Dendritic cell treated with granulocyte-macrophage colony-stimulating factor and Interleukin-4, amounts not matched to agents 40 ng/mL and 50 ng/mL, for 4 days (primary cell): ENCODE measurements around the gene UNKL.
"Not testable (repeated sequence)": the region's sequence is repeated elsewhere in the genome, so short reads cannot be mapped to it uniquely, and the experiment has no call there.

ENCODE experiments used
- H3K27ac Mint-ChIP-seq: one replicate; pipeline ENCODE4 v1.8.0; 2022; ENCODE audit warnings: mild to moderate bottlenecking, mixed read lengths
- H3K27me3 Mint-ChIP-seq: one replicate; pipeline ENCODE4 v1.8.0; 2022; ENCODE audit warnings: mild to moderate bottlenecking, mixed read lengths
- H3K36me3 Mint-ChIP-seq: one replicate; pipeline ENCODE4 v1.8.0; 2022; ENCODE audit warnings: low read depth, mixed read lengths
- H3K4me1 Mint-ChIP-seq: one replicate; pipeline ENCODE4 v1.8.0; 2022; ENCODE audit warnings: low read depth, mixed read lengths
- H3K4me3 Mint-ChIP-seq: one replicate; pipeline ENCODE4 v1.8.0; 2022; ENCODE audit warnings: mild to moderate bottlenecking, moderate library complexity, mixed read lengths
- H3K9me3 Mint-ChIP-seq: one replicate; pipeline ENCODE4 v1.8.0; 2022; ENCODE audit warnings: mixed read lengths
- intact Hi-C: fragments of 100-400 bp; cut with micrococcal nuclease; formaldehyde crosslinking; loops from one replicate; pipeline ENCODE4 v1.15.0; 2022

The UNKL gene

GRCh38 chr16:1328961-1329360 lies 85.5 kb downstream of the UNKL start:
- H3K4me3 Mint-ChIP-seq, H3K9me3 Mint-ChIP-seq, H3K27ac Mint-ChIP-seq, intact Hi-C loops: not testable (repeated sequence)
- Mint-ChIP-seq H3K4me1 (peaks cover 17% of the 10 kb centered on the region), H3K36me3 (peaks cover 19% of the 10 kb centered on the region), H3K27me3 (peaks cover 32% of the 10 kb centered on the region)

DNA sequence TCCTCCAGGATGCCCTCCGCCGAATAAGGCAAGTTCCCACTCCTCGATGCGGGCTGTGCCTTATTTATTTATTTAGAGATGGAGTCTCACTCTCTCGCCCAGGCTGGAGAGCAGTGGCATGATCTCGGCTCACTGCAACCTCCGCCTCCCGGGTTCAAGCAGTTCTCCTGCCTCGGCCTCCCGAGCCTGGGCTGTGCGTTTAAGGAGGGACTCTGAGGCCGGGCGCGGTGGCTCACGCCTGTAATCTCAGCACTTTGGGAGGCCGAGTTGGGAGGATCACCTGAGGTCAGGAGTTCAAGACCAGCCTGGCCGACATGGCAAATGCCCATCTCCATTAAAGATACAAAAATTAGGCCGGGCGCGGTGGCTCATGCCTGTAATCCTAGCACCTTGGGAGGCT lies 86.4 kb downstream of the UNKL start:
- intact Hi-C loops, H3K4me3 Mint-ChIP-seq, H3K27ac Mint-ChIP-seq, H3K9me3 Mint-ChIP-seq: not testable (repeated sequence)
- Mint-ChIP-seq H3K36me3 (peaks cover 27% of the 10 kb centered on the region), H3K4me1 (peaks cover 17% of the 10 kb centered on the region), H3K27me3 (peaks cover 30% of the 10 kb centered on the region)

- no peak overlapping the region for H3K27ac Mint-ChIP-seq
- H3K4me3 Mint-ChIP-seq, result no peak overlapping the region
- H3K4me1 Mint-ChIP-seq, result peaks cover 15% of the 10 kb centered on the region
- no peaks in the 10 kb centered on the region for H3K9me3 Mint-ChIP-seq
- intact Hi-C loops, result no loop called here
- peaks cover 33% of the 10 kb centered on the region for H3K36me3 Mint-ChIP-seq
- peaks cover 25% of the 10 kb centered on the region for H3K27me3 Mint-ChIP-seq
Observed at GRCh38 chr16:1327619-1327947, 86.9 kb downstream of the UNKL start.

GRCh38 chr16:1326946-1327618 lies 87.4 kb downstream of the UNKL start:
- H3K36me3 Mint-ChIP-seq, result peaks cover 38% of the 10 kb centered on the region
- H3K4me3 Mint-ChIP-seq, result no peak overlapping the region
- no peaks in the 10 kb centered on the region for H3K9me3 Mint-ChIP-seq
- H3K27ac Mint-ChIP-seq, result no peak overlapping the region
- peaks cover 20% of the 10 kb centered on the region for H3K27me3 Mint-ChIP-seq
- peaks cover 10% of the 10 kb centered on the region for H3K4me1 Mint-ChIP-seq
- intact Hi-C loops, result no loop called here

- intact Hi-C loops, result no loop called here
- H3K4me3 Mint-ChIP-seq, result no peak overlapping the region
- H3K9me3 Mint-ChIP-seq, result no peaks in the 10 kb centered on the region
- H3K27ac Mint-ChIP-seq, result no peak overlapping the region
- H3K27me3 Mint-ChIP-seq, result peaks cover 13% of the 10 kb centered on the region
- peaks cover 3% of the 10 kb centered on the region for H3K4me1 Mint-ChIP-seq
- H3K36me3 Mint-ChIP-seq, result peaks cover 44% of the 10 kb centered on the region
Observed at GRCh38 chr16:1326391-1326790, 88.1 kb downstream of the UNKL start.

DNA sequence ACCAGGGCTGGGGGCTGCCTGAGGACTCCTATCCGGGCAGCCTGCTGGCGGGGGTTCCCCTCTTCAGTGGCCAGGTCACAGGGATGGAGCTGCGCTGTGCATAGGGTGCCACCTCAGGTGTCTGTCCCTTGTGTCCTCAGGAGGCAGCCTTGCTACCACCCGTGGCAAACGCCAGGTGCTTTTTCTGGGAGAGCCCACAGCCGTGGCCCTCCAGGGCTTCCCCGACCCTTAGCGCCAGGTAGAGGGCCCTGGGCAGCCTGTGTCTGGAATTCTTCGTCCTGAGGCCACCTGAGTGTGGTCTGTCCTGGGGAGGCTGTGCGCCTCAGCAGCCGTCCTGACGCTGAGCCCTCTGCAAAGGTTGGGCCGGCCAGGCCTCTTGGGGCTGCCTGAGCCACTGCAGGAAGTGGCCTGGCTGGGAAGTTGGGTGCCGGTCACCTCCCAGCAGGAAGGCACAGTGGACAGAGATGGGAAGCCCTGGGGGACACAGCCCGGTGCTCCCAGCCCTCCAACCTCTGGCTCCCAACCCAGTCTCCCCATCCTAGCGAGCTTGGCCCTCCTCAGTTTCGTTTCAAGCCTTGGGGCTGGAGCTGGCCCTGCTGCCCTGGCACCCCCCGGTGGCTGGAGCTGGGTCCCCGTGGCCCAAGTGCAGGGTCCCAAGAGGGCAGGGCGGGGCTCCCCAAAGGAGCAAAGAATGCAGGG lies 88.7 kb downstream of the UNKL start:
- H3K4me1 Mint-ChIP-seq, result no peaks in the 10 kb centered on the region
- H3K9me3 Mint-ChIP-seq, result no peaks in the 10 kb centered on the region
- H3K27ac Mint-ChIP-seq, result no peak overlapping the region
- intact Hi-C loops, result no loop called here
- H3K4me3 Mint-ChIP-seq, result no peak overlapping the region
- peaks cover 8% of the 10 kb centered on the region for H3K27me3 Mint-ChIP-seq
- H3K36me3 Mint-ChIP-seq, result peaks cover 50% of the 10 kb centered on the region

DNA sequence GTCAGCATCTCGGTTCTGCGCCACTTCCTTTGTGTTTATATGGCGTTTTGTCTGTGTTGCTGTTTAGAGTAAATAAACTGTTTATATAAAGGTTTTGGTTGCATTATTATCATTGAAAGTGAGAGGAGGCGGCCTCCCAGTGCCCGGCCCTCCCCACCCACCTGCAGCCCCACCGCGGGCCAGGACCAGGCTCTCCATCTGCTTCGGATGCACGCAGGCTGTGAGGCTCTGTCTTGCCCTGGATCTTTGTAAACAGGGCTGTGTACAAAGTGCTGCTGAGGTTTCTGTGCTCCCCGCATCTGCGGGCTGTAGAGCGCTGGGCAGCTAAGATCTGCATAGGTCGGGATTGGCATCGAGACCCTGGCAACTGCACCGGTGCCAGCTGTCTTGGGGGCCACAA lies 89.2 kb downstream of the UNKL start:
- Mint-ChIP-seq H3K9me3 (no peaks in the 10 kb centered on the region), H3K4me3 (no peak overlapping the region), H3K27me3 (peaks cover 3% of the 10 kb centered on the region), H3K27ac (no peak overlapping the region), H3K4me1 (no peaks in the 10 kb centered on the region), H3K36me3 (peaks cover 56% of the 10 kb centered on the region)
- intact Hi-C loops, result no loop called here

GRCh38 chr16:1324286-1324826 lies 90.1 kb downstream of the UNKL start:
- no peaks in the 10 kb centered on the region for H3K9me3 Mint-ChIP-seq
- H3K27me3 Mint-ChIP-seq, result no peaks in the 10 kb centered on the region
- no peak overlapping the region for H3K4me3 Mint-ChIP-seq
- H3K27ac Mint-ChIP-seq, result no peak overlapping the region
- peaks cover 65% of the 10 kb centered on the region for H3K36me3 Mint-ChIP-seq
- H3K4me1 Mint-ChIP-seq, result no peaks in the 10 kb centered on the region
- intact Hi-C loops, result no loop called here

DNA sequence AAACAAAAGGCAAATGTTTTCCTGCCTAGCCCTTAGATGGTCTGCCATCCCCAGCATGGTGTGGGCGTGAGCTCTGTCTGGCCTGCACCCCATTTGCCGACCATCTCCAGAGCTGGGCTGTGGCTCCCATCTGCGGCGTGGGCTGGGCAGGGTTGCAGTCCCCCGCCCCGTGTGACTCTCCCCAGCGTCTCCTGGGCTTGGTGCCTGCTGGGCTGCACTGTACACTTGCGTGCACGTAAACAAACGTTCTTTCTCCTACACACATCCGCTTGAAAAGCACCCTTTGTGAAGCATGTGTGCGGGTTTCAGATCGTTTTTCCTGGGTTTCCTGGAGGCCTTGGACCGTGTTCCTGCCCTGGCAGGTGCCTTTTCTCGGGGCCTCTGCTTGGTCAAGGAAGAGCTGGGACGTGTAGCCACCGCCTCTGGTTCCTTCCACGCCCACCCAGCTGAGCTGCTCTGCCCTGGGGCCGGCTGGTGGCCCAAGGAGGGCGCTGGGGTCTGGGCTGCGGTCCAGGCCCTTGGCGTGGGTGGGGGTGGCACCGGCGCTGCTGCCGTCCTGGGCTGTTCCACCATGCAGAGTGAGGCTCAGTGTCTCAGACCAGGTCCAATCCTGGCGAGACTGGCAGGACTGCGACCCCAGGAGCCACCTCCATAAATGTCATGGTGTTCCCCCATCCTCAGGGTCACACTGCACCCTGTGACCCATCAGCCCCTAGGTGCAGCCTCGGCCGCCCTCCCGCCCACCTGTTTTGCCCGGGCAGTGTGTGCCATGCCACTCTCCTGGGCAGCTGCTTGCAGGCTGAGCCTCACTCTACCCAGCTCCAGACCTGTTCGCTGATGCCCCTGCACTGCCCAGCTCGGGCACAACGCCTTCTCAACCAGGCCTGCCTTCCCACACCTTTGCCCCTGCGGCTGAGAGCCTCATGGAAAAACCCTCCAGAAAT lies 90.9 kb downstream of the UNKL start:
- no peaks in the 10 kb centered on the region for H3K4me1 Mint-ChIP-seq
- H3K27ac Mint-ChIP-seq, result no peak overlapping the region
- H3K36me3 Mint-ChIP-seq, result peaks cover 73% of the 10 kb centered on the region
- no peaks in the 10 kb centered on the region for H3K27me3 Mint-ChIP-seq
- H3K9me3 Mint-ChIP-seq, result no peaks in the 10 kb centered on the region
- intact Hi-C loops, result no loop called here
- no peak overlapping the region for H3K4me3 Mint-ChIP-seq

GRCh38 chr16:1322407-1322806 lies 92.1 kb downstream of the UNKL start:
- H3K9me3 Mint-ChIP-seq, result no peaks in the 10 kb centered on the region
- no peak overlapping the region for H3K4me3 Mint-ChIP-seq
- peaks cover 84% of the 10 kb centered on the region for H3K36me3 Mint-ChIP-seq
- H3K27me3 Mint-ChIP-seq, result no peaks in the 10 kb centered on the region
- intact Hi-C loops, result no loop called here
- H3K27ac Mint-ChIP-seq, result no peak overlapping the region
- H3K4me1 Mint-ChIP-seq, result no peaks in the 10 kb centered on the region

GRCh38 chr16:1320658-1321240 lies 93.8 kb downstream of the UNKL start:
- Mint-ChIP-seq H3K27ac (no peak overlapping the region), H3K27me3 (no peaks in the 10 kb centered on the region), H3K4me1 (no peaks in the 10 kb centered on the region), H3K36me3 (peaks cover 100% of the 10 kb centered on the region), H3K9me3 (no peaks in the 10 kb centered on the region), H3K4me3 (no peak overlapping the region)
- intact Hi-C loops, result no loop called here

DNA sequence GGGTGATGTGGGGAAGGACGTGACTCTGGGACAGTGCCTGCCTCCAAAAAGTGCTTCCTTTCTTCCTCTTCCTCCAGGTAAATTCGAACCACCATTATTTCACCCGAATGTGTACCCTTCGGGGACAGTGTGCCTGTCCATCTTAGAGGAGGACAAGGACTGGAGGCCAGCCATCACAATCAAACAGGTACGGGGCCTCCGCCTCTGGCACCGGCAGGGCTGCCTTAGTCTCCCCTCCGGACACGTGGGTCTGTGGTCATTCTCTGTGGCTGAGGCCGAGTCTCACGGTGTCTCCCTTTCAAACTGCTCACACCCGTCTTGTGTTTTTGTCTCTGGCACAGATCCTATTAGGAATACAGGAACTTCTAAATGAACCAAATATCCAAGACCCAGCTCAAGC lies 94.4 kb downstream of the UNKL start:
- intact Hi-C loops, result no loop called here
- peaks cover 100% of the 10 kb centered on the region for H3K36me3 Mint-ChIP-seq
- H3K9me3 Mint-ChIP-seq, result no peaks in the 10 kb centered on the region
- no peaks in the 10 kb centered on the region for H3K27me3 Mint-ChIP-seq
- H3K27ac Mint-ChIP-seq, result no peak overlapping the region
- H3K4me1 Mint-ChIP-seq, result no peaks in the 10 kb centered on the region
- H3K4me3 Mint-ChIP-seq, result no peak overlapping the region

GRCh38 chr16:1319041-1319440 lies 95.5 kb downstream of the UNKL start:
- Mint-ChIP-seq H3K36me3 (peaks cover 100% of the 10 kb centered on the region), H3K4me3 (no peak overlapping the region), H3K27me3 (no peaks in the 10 kb centered on the region), H3K4me1 (no peaks in the 10 kb centered on the region), H3K27ac (no peak overlapping the region), H3K9me3 (no peaks in the 10 kb centered on the region)
- intact Hi-C loops, result loop anchor here (10.0 kb wide), 1 partner anchor 86 kb away; no protein-coding TSS in a partner anchor

GRCh38 chr16:1318268-1318545 lies 96.3 kb downstream of the UNKL start:
- peaks cover under 1% of the 10 kb centered on the region for H3K4me1 Mint-ChIP-seq
- H3K27ac Mint-ChIP-seq, result no peak overlapping the region
- intact Hi-C loops, result loop anchor here (10.0 kb wide), 1 partner anchor 87 kb away; no protein-coding TSS in a partner anchor
- peaks cover 100% of the 10 kb centered on the region for H3K36me3 Mint-ChIP-seq
- no peak overlapping the region for H3K4me3 Mint-ChIP-seq
- no peaks in the 10 kb centered on the region for H3K9me3 Mint-ChIP-seq
- no peaks in the 10 kb centered on the region for H3K27me3 Mint-ChIP-seq
